ENCODE results near the gene MCM7.

DNA sequence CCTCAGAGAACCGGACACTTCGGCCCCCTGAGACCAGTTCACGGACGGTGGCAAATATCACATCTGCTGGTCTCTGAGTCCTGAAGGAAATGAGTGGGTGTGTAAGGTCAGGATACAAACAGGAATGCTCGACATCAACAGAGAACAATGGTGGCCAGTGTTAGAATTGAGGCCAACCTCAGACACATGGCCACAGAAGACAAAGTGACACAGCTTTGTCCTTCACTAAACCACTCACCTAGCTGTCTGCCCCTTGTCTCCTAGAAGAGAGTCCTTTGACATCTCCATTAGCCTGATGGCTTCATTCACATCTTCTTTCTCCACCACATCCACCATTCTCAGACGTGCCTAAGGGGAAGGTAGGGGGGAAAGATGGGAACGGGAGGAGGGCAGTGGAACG lies 8.1 kb downstream of the MCM7 start:
- TF ChIP-seq CTCF (IDR thresholded peaks at IDR 0.05) (no peak), POLR2A (IDR thresholded peaks at IDR 0.05) (no peak)

All from thyroid gland (tissue), 4 donors.